HEK293 (cell line): Measurements from ENCODE around the gene MECR.

Experiments used
- BCL11A ChIP-seq: fragments of 450-650 bp; formaldehyde crosslinking; IDR thresholded peaks from 2 replicates; pipeline ENCODE4 v1.5.1; 2016; ENCODE audit warnings: low read depth, missing biosample characterization, missing genetic modification characterization
- CTCF ChIP-seq: fragments of 450-650 bp; formaldehyde crosslinking; IDR thresholded peaks from 2 replicates; pipeline ENCODE4 v1.5.1; 2016; ENCODE audit warnings: missing biosample characterization, missing genetic modification characterization
- ZNF155 ChIP-seq: fragments of 450-650 bp; formaldehyde crosslinking; IDR thresholded peaks from 2 replicates; pipeline ENCODE4 v1.5.1; 2016; ENCODE audit warnings: missing biosample characterization, missing genetic modification characterization
- ZNF274 ChIP-seq, 2 experiments: fragments of 200-500 bp in 1 of 2; fragments of 450-650 bp in 1 of 2; sonication (Bioruptor generic) in 1 of 2; formaldehyde crosslinking in 1 of 2; IDR thresholded peaks; 2 replicates each; pipeline versions ENCODE4 v1.5.1 to v1.6.1; 2014 to 2016; ENCODE audit warnings: borderline replicate concordance in 1 of 2, inconsistent platforms in 1 of 2, low read length in 1 of 2, missing biosample characterization in 1 of 2, missing genetic modification characterization in 1 of 2
- ZNF280D ChIP-seq: fragments of 450-650 bp; formaldehyde crosslinking; IDR thresholded peaks from 2 replicates; pipeline ENCODE4 v1.5.1; 2016; ENCODE audit warnings: missing biosample characterization, missing genetic modification characterization
- ZNF394 ChIP-seq: fragments of 450-650 bp; formaldehyde crosslinking; IDR thresholded peaks from 2 replicates; pipeline ENCODE4 v1.5.1; 2016; ENCODE audit warnings: missing biosample characterization, missing genetic modification characterization, mild to moderate bottlenecking, moderate library complexity, borderline replicate concordance
- ZNF645 ChIP-seq: fragments of 450-650 bp; formaldehyde crosslinking; IDR thresholded peaks from 2 replicates; pipeline ENCODE4; 2016; ENCODE audit warnings: missing biosample characterization, missing genetic modification characterization
- ZNF654 ChIP-seq: fragments of 450-650 bp; formaldehyde crosslinking; IDR thresholded peaks from 2 replicates; pipeline ENCODE4 v1.5.1; 2016; ENCODE audit warnings: low read depth, missing biosample characterization, missing genetic modification characterization
- ZNF785 ChIP-seq: fragments of 450-650 bp; formaldehyde crosslinking; IDR thresholded peaks from 2 replicates; pipeline ENCODE4 v1.5.1; 2016; ENCODE audit warnings: missing biosample characterization, missing genetic modification characterization
- ZNF843 ChIP-seq: fragments of 450-650 bp; formaldehyde crosslinking; IDR thresholded peaks from 2 replicates; pipeline ENCODE4 v1.5.1; 2016; ENCODE audit warnings: missing biosample characterization, missing genetic modification characterization
- TF ChIP-seq, protein P1 (sequence below): fragments of 450-650 bp; formaldehyde crosslinking; IDR thresholded peaks from 2 replicates; pipeline ENCODE4 v1.5.1; 2016; ENCODE audit warnings: missing biosample characterization, missing genetic modification characterization

- TF ChIP-seq ZNF785 (tag by site-specific recombination), result no peak
- TF ChIP-seq CTCF, result no peak
- no peak for TF ChIP-seq ZNF645
- no peak for TF ChIP-seq ZNF654 (tag by site-specific recombination)
- no peak for TF ChIP-seq ZNF394
- no peak for TF ChIP-seq BCL11A (tag by site-specific recombination)
- TF ChIP-seq ZNF155, result no peak
- TF ChIP-seq ZNF280D (tag by site-specific recombination), result no peak
- TF ChIP-seq ZNF843 (tag by site-specific recombination), result no peak
- TF ChIP-seq, protein P1, sequence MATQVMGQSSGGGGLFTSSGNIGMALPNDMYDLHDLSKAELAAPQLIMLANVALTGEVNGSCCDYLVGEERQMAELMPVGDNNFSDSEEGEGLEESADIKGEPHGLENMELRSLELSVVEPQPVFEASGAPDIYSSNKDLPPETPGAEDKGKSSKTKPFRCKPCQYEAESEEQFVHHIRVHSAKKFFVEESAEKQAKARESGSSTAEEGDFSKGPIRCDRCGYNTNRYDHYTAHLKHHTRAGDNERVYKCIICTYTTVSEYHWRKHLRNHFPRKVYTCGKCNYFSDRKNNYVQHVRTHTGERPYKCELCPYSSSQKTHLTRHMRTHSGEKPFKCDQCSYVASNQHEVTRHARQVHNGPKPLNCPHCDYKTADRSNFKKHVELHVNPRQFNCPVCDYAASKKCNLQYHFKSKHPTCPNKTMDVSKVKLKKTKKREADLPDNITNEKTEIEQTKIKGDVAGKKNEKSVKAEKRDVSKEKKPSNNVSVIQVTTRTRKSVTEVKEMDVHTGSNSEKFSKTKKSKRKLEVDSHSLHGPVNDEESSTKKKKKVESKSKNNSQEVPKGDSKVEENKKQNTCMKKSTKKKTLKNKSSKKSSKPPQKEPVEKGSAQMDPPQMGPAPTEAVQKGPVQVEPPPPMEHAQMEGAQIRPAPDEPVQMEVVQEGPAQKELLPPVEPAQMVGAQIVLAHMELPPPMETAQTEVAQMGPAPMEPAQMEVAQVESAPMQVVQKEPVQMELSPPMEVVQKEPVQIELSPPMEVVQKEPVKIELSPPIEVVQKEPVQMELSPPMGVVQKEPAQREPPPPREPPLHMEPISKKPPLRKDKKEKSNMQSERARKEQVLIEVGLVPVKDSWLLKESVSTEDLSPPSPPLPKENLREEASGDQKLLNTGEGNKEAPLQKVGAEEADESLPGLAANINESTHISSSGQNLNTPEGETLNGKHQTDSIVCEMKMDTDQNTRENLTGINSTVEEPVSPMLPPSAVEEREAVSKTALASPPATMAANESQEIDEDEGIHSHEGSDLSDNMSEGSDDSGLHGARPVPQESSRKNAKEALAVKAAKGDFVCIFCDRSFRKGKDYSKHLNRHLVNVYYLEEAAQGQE (tag by site-specific recombination), result no peak
- TF ChIP-seq ZNF274 (IDR thresholded peaks at IDR 0.05; ENCODE audit: low read length), result no peak
- TF ChIP-seq ZNF274 (tag by site-specific recombination; IDR thresholded peaks at IDR 0.05; ENCODE audit: borderline replicate concordance), result no peak
Measured at GRCh38 chr1:29253180-29253579, 22.4 kb upstream of the MECR start.
